Large intestine (tissue), 3 donors: Measurements from ENCODE around the gene RAB43. TPM values are rescaled to one million over a fixed set of nuclear protein-coding genes. Genes with fewer than 3 reads are reported as not detected.
"Not testable (repeated sequence)": the region's sequence is repeated elsewhere in the genome, so short reads cannot be mapped to it uniquely, and the experiment has no call there.

ENCODE experiments used
- DNase-seq, 2 donors: peaks; one replicate each; pipeline versions ENCODE4 v3.0.0 to v3.0.0-alpha.2; 2013
- H3K27ac ChIP-seq: one replicate; pipeline ENCODE4 v1.5.1; 2013; ENCODE audit warnings: low read length
- H3K27me3 ChIP-seq: 2 replicates; pipeline ENCODE4 v1.6.1; 2013; ENCODE audit warnings: low read length; ENCODE audit not compliant: control insufficient read depth, insufficient read depth
- H3K36me3 ChIP-seq: 2 replicates; pipeline ENCODE4 v1.6.1; 2013; ENCODE audit warnings: low read length; ENCODE audit not compliant: control insufficient read depth, insufficient read depth
- H3K4me1 ChIP-seq: one replicate; pipeline ENCODE4 v1.6.1; 2013; ENCODE audit warnings: low read length; ENCODE audit not compliant: control insufficient read depth, insufficient read depth
- H3K4me3 ChIP-seq: one replicate; pipeline ENCODE4 v1.5.1; 2013; ENCODE audit warnings: low read length
- H3K9me3 ChIP-seq: one replicate; pipeline ENCODE4 v1.6.1; 2013; ENCODE audit warnings: mild to moderate bottlenecking, low read depth, low read length, moderate library complexity; ENCODE audit not compliant: control insufficient read depth
- WGBS: methylation state at CpG from one replicate; pipeline ENCODE4 v1.1.5; 2013; ENCODE audit warnings: low lambda C conversion rate; ENCODE audit not compliant: insufficient coverage; 5-methylcytosine and 5-hydroxymethylcytosine counted together
- polyA plus RNA-seq: library from polyadenylated mRNA; unstranded; fragments of 120-200 nt; gene quantifications from one replicate; pipeline ENCODE4 v1.2.1, GENCODE V29; 2013

RAB43 gene
- polyA plus RNA-seq, 1 donor, result 7.7 TPM

- Histone ChIP-seq H3K4me1 (no peaks in the 10 kb centered on the region), H3K4me3 (no peak overlapping the region), H3K9me3 (no peaks in the 10 kb centered on the region), H3K27ac (no peak overlapping the region), H3K27me3 (no peaks in the 10 kb centered on the region), H3K36me3 (peaks cover 20% of the 10 kb centered on the region)
- no CpG with 5 or more reads among the region's 10 CpGs for WGBS
- DNase-seq, result no peak
These were observed 26.3 kb downstream of the RAB43 start for GRCh38 chr3:129095285-129095684.

- not testable (repeated sequence) for H3K4me3 ChIP-seq, H3K9me3 ChIP-seq, H3K4me1 ChIP-seq, H3K27ac ChIP-seq, DNase-seq, H3K36me3 ChIP-seq, H3K27me3 ChIP-seq
- WGBS, result no CpG with 5 or more reads among the region's 6 CpGs
These were observed 33.3 kb downstream of the RAB43 start for GRCh38 chr3:129088312-129088711.

- not testable (repeated sequence) for H3K27ac ChIP-seq, H3K4me1 ChIP-seq, H3K4me3 ChIP-seq, H3K36me3 ChIP-seq, H3K27me3 ChIP-seq, H3K9me3 ChIP-seq
- WGBS, result no CpG with 5 or more reads among the region's 9 CpGs
- DNase-seq, result peak in 1 of 2 donors; percentile 28
These were observed 33.7 kb downstream of the RAB43 start for GRCh38 chr3:129087904-129088303.

GRCh38 chr3:129087138-129087702 lies 34.4 kb downstream of the RAB43 start:
- no CpG with 5 or more reads among the region's 8 CpGs for WGBS
- H3K4me3 ChIP-seq, result no peak overlapping the region
- no peaks in the 10 kb centered on the region for H3K4me1 ChIP-seq
- no peak for DNase-seq
- H3K27ac ChIP-seq, result peak overlapping the region; percentile 51
- no peaks in the 10 kb centered on the region for H3K27me3 ChIP-seq
- H3K36me3 ChIP-seq, result peaks cover 4% of the 10 kb centered on the region
- no peaks in the 10 kb centered on the region for H3K9me3 ChIP-seq

- H3K9me3 ChIP-seq, result no peaks in the 10 kb centered on the region
- H3K36me3 ChIP-seq, result no peaks in the 10 kb centered on the region
- no peaks in the 10 kb centered on the region for H3K4me1 ChIP-seq
- DNase-seq, result no peak
- no peaks in the 10 kb centered on the region for H3K27me3 ChIP-seq
- WGBS, result no CpG with 5 or more reads among the region's 4 CpGs
- H3K27ac ChIP-seq, result no peak overlapping the region
- H3K4me3 ChIP-seq, result no peak overlapping the region
These were observed 35.8 kb downstream of the RAB43 start for GRCh38 chr3:129085818-129086217.

GRCh38 chr3:129085165-129085715 lies 36.4 kb downstream of the RAB43 start:
- no peaks in the 10 kb centered on the region for H3K36me3 ChIP-seq
- H3K27me3 ChIP-seq, result no peaks in the 10 kb centered on the region
- no CpG with 5 or more reads among the region's 12 CpGs for WGBS
- H3K9me3 ChIP-seq, result no peaks in the 10 kb centered on the region
- no peak overlapping the region for H3K4me3 ChIP-seq
- H3K4me1 ChIP-seq, result no peaks in the 10 kb centered on the region
- no peak for DNase-seq
- H3K27ac ChIP-seq, result no peak overlapping the region

GRCh38 chr3:129084501-129084900 lies 37.1 kb downstream of the RAB43 start:
- no peaks in the 10 kb centered on the region for H3K36me3 ChIP-seq
- H3K27me3 ChIP-seq, result no peaks in the 10 kb centered on the region
- no CpG with 5 or more reads among the region's 6 CpGs for WGBS
- H3K9me3 ChIP-seq, result no peaks in the 10 kb centered on the region
- H3K4me1 ChIP-seq, result no peaks in the 10 kb centered on the region
- no peak overlapping the region for H3K4me3 ChIP-seq
- no peak overlapping the region for H3K27ac ChIP-seq
- DNase-seq, result no peak

- DNase-seq, result no peak
- no peaks in the 10 kb centered on the region for H3K9me3 ChIP-seq
- H3K36me3 ChIP-seq, result no peaks in the 10 kb centered on the region
- no peak overlapping the region for H3K27ac ChIP-seq
- no peak overlapping the region for H3K4me3 ChIP-seq
- no peaks in the 10 kb centered on the region for H3K27me3 ChIP-seq
- no peaks in the 10 kb centered on the region for H3K4me1 ChIP-seq
- 72% methylated on average over 2 of the region's 9 CpGs for WGBS
These were observed 39.6 kb downstream of the RAB43 start for GRCh38 chr3:129082026-129082425.

- Histone ChIP-seq H3K9me3 (no peaks in the 10 kb centered on the region), H3K4me1 (no peaks in the 10 kb centered on the region), H3K4me3 (no peak overlapping the region), H3K36me3 (no peaks in the 10 kb centered on the region), H3K27me3 (no peaks in the 10 kb centered on the region), H3K27ac (no peak overlapping the region)
- DNase-seq, result no peak
- WGBS, result 100% methylated on average over 2 of the region's 8 CpGs
These were observed 40.1 kb downstream of the RAB43 start for GRCh38 chr3:129081503-129081902.

GRCh38 chr3:129078510-129078909 lies 43.1 kb downstream of the RAB43 start:
- DNase-seq, result no peak
- H3K4me3 ChIP-seq, result no peak overlapping the region
- no CpG with 5 or more reads among the region's 8 CpGs for WGBS
- H3K36me3 ChIP-seq, result no peaks in the 10 kb centered on the region
- no peaks in the 10 kb centered on the region for H3K27me3 ChIP-seq
- no peak overlapping the region for H3K27ac ChIP-seq
- H3K9me3 ChIP-seq, result no peaks in the 10 kb centered on the region
- H3K4me1 ChIP-seq, result no peaks in the 10 kb centered on the region

GRCh38 chr3:129077222-129077621 lies 44.4 kb downstream of the RAB43 start:
- no peaks in the 10 kb centered on the region for H3K4me1 ChIP-seq
- no CpG with 5 or more reads among the region's 7 CpGs for WGBS
- no peak overlapping the region for H3K27ac ChIP-seq
- DNase-seq, result no peak
- no peaks in the 10 kb centered on the region for H3K36me3 ChIP-seq
- no peak overlapping the region for H3K4me3 ChIP-seq
- no peaks in the 10 kb centered on the region for H3K27me3 ChIP-seq
- no peaks in the 10 kb centered on the region for H3K9me3 ChIP-seq
